K562 (cell line): Measurements from ENCODE around the gene ACP1. TPM values are rescaled to one million over a fixed set of nuclear protein-coding genes. Genes with fewer than 3 reads are reported as not detected.

Experiments used
- ATF1 ChIP-seq, 2 experiments: fragments of 450-650 bp in 1 of 2; IDR thresholded peaks; 2 replicates each; pipeline ENCODE4 v1.6.1; 2016; ENCODE audit warnings: missing compliant biosample characterization in 1 of 2, missing genetic modification characterization in 1 of 2
- BHLHE40 ChIP-seq: IDR thresholded peaks from 2 replicates; pipeline ENCODE4 v1.6.1; 2011; ENCODE audit warnings: low read length, improper control_type of control experiment
- CHD4 ChIP-seq: fragments of 200-600 bp; sonication (generic); IDR thresholded peaks from 3 replicates; pipeline ENCODE4 v1.6.1; 2012; ENCODE audit warnings: low read depth, mild to moderate bottlenecking, mixed read lengths, low read length, inconsistent platforms; ENCODE audit not compliant: insufficient read depth, insufficient replicate concordance, poor library complexity, severe bottlenecking
- ETV1 ChIP-seq: fragments of 450-650 bp; conservative IDR thresholded peaks from 2 replicates; pipeline ENCODE4 v1.6.1; 2016; ENCODE audit warnings: missing genetic modification characterization, control low read depth, low read depth, missing compliant biosample characterization
- ETV5 ChIP-seq: sonication (generic); formaldehyde crosslinking; IDR thresholded peaks from 2 replicates; pipeline ENCODE4 v1.4.0; 2020; ENCODE audit warnings: low read depth, mild to moderate bottlenecking, missing genetic modification reagents
- FOSL1 ChIP-seq: fragments of 200-800 bp; sonication (Bioruptor generic); conservative IDR thresholded peaks from 2 replicates; pipeline ENCODE4 v1.6.1; 2016; ENCODE audit warnings: missing genetic modification characterization, missing compliant biosample characterization
- GATAD2B ChIP-seq: fragments of 450-650 bp; IDR thresholded peaks from 2 replicates; pipeline ENCODE4 v1.6.1; 2017; ENCODE audit warnings: mild to moderate bottlenecking, borderline replicate concordance
- GTF2F1 ChIP-seq: IDR thresholded peaks from 2 replicates; pipeline ENCODE4 v1.6.1; 2011; ENCODE audit warnings: low read depth, low read length, improper control_type of control experiment
- JUND ChIP-seq, 2 experiments: IDR thresholded peaks; 2 replicates in 1 of 2; 3 replicates in 1 of 2; pipeline ENCODE4 v1.6.1; 2011; ENCODE audit warnings: borderline replicate concordance in 2 of 2, low read depth in 2 of 2, low read length in 2 of 2, improper control_type of control experiment in 1 of 2, missing biosample characterization in 1 of 2, missing genetic modification characterization in 1 of 2, missing genetic modification reagents in 1 of 2
- SIRT6 ChIP-seq: IDR thresholded peaks from one replicate; pipeline ENCODE4 v1.6.1; 2012; ENCODE audit warnings: low read depth, mild to moderate bottlenecking, control low read depth, inconsistent platforms, low read length, moderate library complexity
- SMC3 ChIP-seq: conservative IDR thresholded peaks from 2 replicates; pipeline ENCODE4 v1.6.1; 2011; ENCODE audit warnings: low read depth, low read length, improper control_type of control experiment; ENCODE audit not compliant: insufficient read depth
- TAL1 ChIP-seq: fragments of 450-650 bp; IDR thresholded peaks from 2 replicates; pipeline ENCODE4 v1.6.1; 2016; ENCODE audit warnings: mild to moderate bottlenecking
- ZFPM2 ChIP-seq: fragments of 250-450 bp; sonication (Bioruptor Pico); IDR thresholded peaks from 2 replicates; pipeline ENCODE4 v1.5.1; 2022; ENCODE audit warnings: mild to moderate bottlenecking
- ZNF140 ChIP-seq: fragments of 250-450 bp; sonication (Bioruptor Pico); IDR thresholded peaks from 2 replicates; pipeline ENCODE4 v1.8.0; 2021; ENCODE audit warnings: moderate library complexity, mild to moderate bottlenecking, inconsistent platforms
- ZNF518B ChIP-seq: fragments of 250-450 bp; sonication (Bioruptor Pico); IDR thresholded peaks from 2 replicates; pipeline ENCODE4 v1.5.0; 2021; ENCODE audit warnings: mild to moderate bottlenecking, moderate library complexity
- ZNF77 ChIP-seq: fragments of 250-450 bp; sonication (Bioruptor Pico); IDR thresholded peaks from 2 replicates; pipeline ENCODE4 v1.5.0; 2020
- ZNF780A ChIP-seq: fragments of 250-450 bp; sonication (Bioruptor Pico); IDR thresholded peaks from 2 replicates; pipeline ENCODE4 v1.5.0; 2021; ENCODE audit warnings: mild to moderate bottlenecking
- polyA plus RNA-seq, 8 experiments: library from polyadenylated mRNA; depleted of rRNA in 4 of 8; stranded (reverse) in 5 of 8; unstranded in 3 of 8; fragments of >200 nt; fragmentation: Nextera tagmentation in 2 of 8; fragmentation: Illumina TruSeq in 1 of 8; extraction: Ambion mirVana in 2 of 8; extraction: Trizol in 1 of 8; gene quantifications; 2 replicates each; pipeline versions ENCODE4 v1.2.1 to v1.2.3, GENCODE V29; 2011 to 2014; ENCODE audit warnings: inconsistent platforms in 1 of 8, missing spikeins in 1 of 8
- total RNA-seq, 7 experiments: library from RNA; depleted of rRNA in 6 of 7; stranded (reverse); fragments of >200 nt in 6 of 7; fragmentation: Illumina TruSeq in 2 of 7; extraction: Trizol in 2 of 7; gene quantifications; 2 replicates each; pipeline versions ENCODE4 v1.2.1 to v1.2.3, GENCODE V29; 2011 to 2021; ENCODE audit warnings: low replicate concordance in 1 of 7
- TF ChIP-seq, protein P1 (sequence below): fragments of 200-800 bp; sonication (Bioruptor generic); IDR thresholded peaks from 2 replicates; pipeline ENCODE4 v1.6.1; 2017; ENCODE audit warnings: missing genetic modification characterization, missing compliant biosample characterization
- TF ChIP-seq, protein P2 (sequence below): fragments of 250-450 bp; sonication (Bioruptor Pico); IDR thresholded peaks from 2 replicates; pipeline ENCODE4 v1.5.0; 2020; ENCODE audit warnings: mild to moderate bottlenecking, borderline replicate concordance

Gene ACP1
- total and polyA plus RNA-seq, 9 of the 15 experiments (the other 6 are each of a cell fraction or from before 2014, with no cell fraction given): 139 to 493 (median 189) TPM

- TF ChIP-seq, protein P1, sequence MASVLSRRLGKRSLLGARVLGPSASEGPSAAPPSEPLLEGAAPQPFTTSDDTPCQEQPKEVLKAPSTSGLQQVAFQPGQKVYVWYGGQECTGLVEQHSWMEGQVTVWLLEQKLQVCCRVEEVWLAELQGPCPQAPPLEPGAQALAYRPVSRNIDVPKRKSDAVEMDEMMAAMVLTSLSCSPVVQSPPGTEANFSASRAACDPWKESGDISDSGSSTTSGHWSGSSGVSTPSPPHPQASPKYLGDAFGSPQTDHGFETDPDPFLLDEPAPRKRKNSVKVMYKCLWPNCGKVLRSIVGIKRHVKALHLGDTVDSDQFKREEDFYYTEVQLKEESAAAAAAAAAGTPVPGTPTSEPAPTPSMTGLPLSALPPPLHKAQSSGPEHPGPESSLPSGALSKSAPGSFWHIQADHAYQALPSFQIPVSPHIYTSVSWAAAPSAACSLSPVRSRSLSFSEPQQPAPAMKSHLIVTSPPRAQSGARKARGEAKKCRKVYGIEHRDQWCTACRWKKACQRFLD (CRISPR knock-in tag): no peak
- TF ChIP-seq TAL1 (no peak), ZNF77 (CRISPR knock-in tag) (no peak), BHLHE40 (no peak; the same call in 1 of the 2 replicates), ZNF140 (CRISPR knock-in tag) (no peak), ATF1 (CRISPR knock-in tag; IDR thresholded peaks at IDR 0.05) (0 out of 2 replicates have a peak, but pooled peaks have one; percentile 31), ATF1 (tag; IDR thresholded peaks at IDR 0.05) (peak; percentile 79), GTF2F1 (no peak), CHD4 (no peak), ZNF780A (CRISPR knock-in tag) (no peak), JUND (IDR thresholded peaks at IDR 0.05; ENCODE audit: borderline replicate concordance, low read depth, low read length) (0 out of 2 replicates have a peak, but pooled peaks have one; percentile 12), JUND (tag; IDR thresholded peaks at IDR 0.05; ENCODE audit: borderline replicate concordance, low read depth, low read length) (peak; percentile 10; the same call in 1 of the 3 replicates), SMC3 (no peak), SIRT6 (no peak), ETV1 (tag) (no peak), GATAD2B (no peak), ZNF518B (CRISPR knock-in tag) (no peak), ETV5 (0 out of 2 replicates have a peak, but pooled peaks have one; percentile 22), ZFPM2 (no peak), FOSL1 (tag) (no peak)
- TF ChIP-seq, protein P2, sequence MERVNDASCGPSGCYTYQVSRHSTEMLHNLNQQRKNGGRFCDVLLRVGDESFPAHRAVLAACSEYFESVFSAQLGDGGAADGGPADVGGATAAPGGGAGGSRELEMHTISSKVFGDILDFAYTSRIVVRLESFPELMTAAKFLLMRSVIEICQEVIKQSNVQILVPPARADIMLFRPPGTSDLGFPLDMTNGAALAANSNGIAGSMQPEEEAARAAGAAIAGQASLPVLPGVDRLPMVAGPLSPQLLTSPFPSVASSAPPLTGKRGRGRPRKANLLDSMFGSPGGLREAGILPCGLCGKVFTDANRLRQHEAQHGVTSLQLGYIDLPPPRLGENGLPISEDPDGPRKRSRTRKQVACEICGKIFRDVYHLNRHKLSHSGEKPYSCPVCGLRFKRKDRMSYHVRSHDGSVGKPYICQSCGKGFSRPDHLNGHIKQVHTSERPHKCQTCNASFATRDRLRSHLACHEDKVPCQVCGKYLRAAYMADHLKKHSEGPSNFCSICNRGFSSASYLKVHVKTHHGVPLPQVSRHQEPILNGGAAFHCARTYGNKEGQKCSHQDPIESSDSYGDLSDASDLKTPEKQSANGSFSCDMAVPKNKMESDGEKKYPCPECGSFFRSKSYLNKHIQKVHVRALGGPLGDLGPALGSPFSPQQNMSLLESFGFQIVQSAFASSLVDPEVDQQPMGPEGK: no peak
These were observed at the start of gene ACP1 (continued) for GRCh38 chr2:264493-265468.
